OCI-LY7 (cell line): ENCODE measurements around the gene CEP68. TPM values are rescaled to one million over a fixed set of nuclear protein-coding genes. Genes with fewer than 3 reads are reported as not detected.
A peak's percentile ranks its signal among the peaks of the same experiment; 100 is the strongest.

Experiments
- BruUV-seq: library from RNA; stranded (reverse); fragments of 400-500 nt; replicated peaks from 2 replicates; lab custom pipeline; 2021; lab: Mats Ljungman, UMichigan
- CTCF ChIA-PET: fragments of 300-600 bp; sonication (Branson Sonifier 250); formaldehyde crosslinking; loops from one replicate; lab custom pipeline; 2022; ENCODE audit warnings: antibody characterized with exemption; ENCODE audit not compliant: unreplicated experiment; lab: Charles Lee
- POLR2A ChIA-PET: fragments of 300-600 bp; sonication (Branson Sonifier 250); formaldehyde crosslinking; loops from one replicate; lab custom pipeline; 2022; ENCODE audit warnings: antibody characterized with exemption; lab: Charles Lee
- DNase-seq: peaks from one replicate; pipeline ENCODE4 v3.0.0-alpha.2; 2015; ENCODE audit warnings: low spot score
- H2AFZ ChIP-seq: fragments of 200-600 bp; sonication (generic), shearing (Covaris generic); 2 replicates; pipeline ENCODE4 v1.6.1; 2014; ENCODE audit warnings: mild to moderate bottlenecking, antibody characterized with exemption, low read length, moderate library complexity
- H3K27ac ChIP-seq: fragments of 200-600 bp; sonication (generic); 2 replicates; pipeline ENCODE4 v1.5.1; 2014; ENCODE audit warnings: mixed run types, low read depth, mild to moderate bottlenecking, moderate library complexity, low read length, inconsistent platforms; ENCODE audit not compliant: poor library complexity, severe bottlenecking
- H3K36me3 ChIP-seq: fragments of 200-600 bp; sonication (generic); 2 replicates; pipeline ENCODE4 v1.6.1; 2014; ENCODE audit warnings: mild to moderate bottlenecking, antibody characterized with exemption, low read length, moderate library complexity, mixed read lengths; ENCODE audit not compliant: insufficient read depth
- H3K4me1 ChIP-seq: fragments of 200-600 bp; sonication (generic); 2 replicates; pipeline ENCODE4 v1.5.1; 2014; ENCODE audit warnings: mild to moderate bottlenecking, low read length; ENCODE audit not compliant: insufficient read depth, poor library complexity, severe bottlenecking
- H3K4me2 ChIP-seq: fragments of 200-600 bp; sonication (generic); 2 replicates; pipeline ENCODE4 v1.6.1; 2014; ENCODE audit warnings: mild to moderate bottlenecking, low read length
- H3K4me3 ChIP-seq: fragments of 200-600 bp; sonication (generic); 2 replicates; pipeline ENCODE4 v1.5.1; 2014; ENCODE audit warnings: mild to moderate bottlenecking, low read depth, low read length; ENCODE audit not compliant: poor library complexity, severe bottlenecking
- H3K79me2 ChIP-seq: fragments of 200-600 bp; sonication (generic); 2 replicates; pipeline ENCODE4 v1.6.1; 2016; ENCODE audit warnings: low read depth, mild to moderate bottlenecking, low read length, moderate library complexity, mixed read lengths; ENCODE audit not compliant: insufficient read depth
- H3K9me2 ChIP-seq: fragments of 200-600 bp; sonication (generic); 2 replicates; pipeline ENCODE4 v1.6.1; 2016; ENCODE audit warnings: mild to moderate bottlenecking, low read length, mixed read lengths; ENCODE audit not compliant: insufficient read depth
- H3K9me3 ChIP-seq: fragments of 200-600 bp; sonication (generic); 2 replicates; pipeline ENCODE4 v1.6.1; 2014; ENCODE audit warnings: mild to moderate bottlenecking, mixed run types, low read length, mixed read lengths
- H4K20me1 ChIP-seq: fragments of 200-600 bp; sonication (generic); 2 replicates; pipeline ENCODE4 v1.6.1; 2014; ENCODE audit warnings: mild to moderate bottlenecking, antibody characterized with exemption, low read length, moderate library complexity, mixed read lengths; ENCODE audit not compliant: insufficient read depth
- CTCF ChIP-seq: fragments of 200-600 bp; sonication (generic); conservative IDR thresholded peaks from 2 replicates; pipeline ENCODE4 v1.5.1; 2014; ENCODE audit warnings: mild to moderate bottlenecking, antibody characterized with exemption, low read length, moderate library complexity, mixed read lengths
- EZH2phosphoT487 ChIP-seq: fragments of 200-600 bp; sonication (generic); IDR thresholded peaks from 2 replicates; pipeline ENCODE4 v1.6.1; 2018; ENCODE audit warnings: low read depth, borderline replicate concordance, mild to moderate bottlenecking, mixed run types, antibody characterized with exemption, low read length, moderate library complexity, mixed read lengths
- intact Hi-C: fragments of 100-400 bp; cut with micrococcal nuclease; formaldehyde crosslinking; loops from one replicate; pipeline ENCODE4 v1.10.0; 2022; ENCODE audit not compliant: unreplicated experiment
- total RNA-seq, 2 experiments: library from RNA; depleted of rRNA in 1 of 2; stranded (reverse); fragments of >200 nt in 1 of 2; shearing (Covaris generic) in 1 of 2; gene quantifications; 2 replicates each; pipeline ENCODE4 v1.2.3, GENCODE V29; 2014 to 2022

Gene CEP68
- total RNA-seq, 2 experiments from 2014 or later, result 8.7 to 17.1 TPM

DNA sequence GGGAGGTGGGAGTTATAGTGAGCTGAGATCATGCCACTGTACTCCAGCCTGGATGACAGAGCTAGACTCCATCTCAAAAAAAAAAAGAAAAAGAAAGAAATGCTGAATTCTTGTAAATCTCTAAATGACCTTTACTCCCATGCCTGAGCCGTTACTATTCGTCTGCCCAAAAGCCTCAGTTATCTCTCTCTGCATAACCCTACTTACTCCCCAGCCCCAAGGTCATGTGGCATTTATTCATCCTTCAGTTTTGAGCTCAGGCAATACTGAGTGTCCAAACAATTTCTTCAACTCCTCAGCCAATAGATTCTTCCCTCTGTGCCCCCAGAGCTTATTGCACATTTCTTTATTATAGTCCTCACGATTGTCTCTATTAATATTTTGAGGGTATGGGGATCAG lies 44.9 kb downstream of the CEP68 start:
- BruUV-seq, result TSS peak; percentile 25
- Histone ChIP-seq H3K79me2 (peaks cover 27% of the 10 kb centered on the region; the same call in 1 of the 2 replicates), H3K9me2 (no peaks in the 10 kb centered on the region), H4K20me1 (no peaks in the 10 kb centered on the region; the same call in 1 of the 2 replicates), H3K4me3 (no peak overlapping the region), H3K4me1 (no peaks in the 10 kb centered on the region), H3K9me3 (no peaks in the 10 kb centered on the region), H2AFZ (no peak overlapping the region), H3K36me3 (peaks cover 83% of the 10 kb centered on the region), H3K4me2 (no peak overlapping the region), H3K27ac (no peak overlapping the region)
- no peak for DNase-seq
- no peak for TF ChIP-seq EZH2phosphoT487
- no peak for TF ChIP-seq CTCF
- CTCF ChIA-PET, result no interaction called here
- intact Hi-C loops, result no loop called here
- POLR2A ChIA-PET, result interaction anchor here (0.7 to 1.6 kb wide), 6 partner anchors 11 to 59 kb away, joined by 3 to 8 read pairs (median 4); no protein-coding TSS in a partner anchor

GRCh38 chr2:65103013-65103715 lies 46.9 kb downstream of the CEP68 start:
- CTCF ChIA-PET, result no interaction called here
- Histone ChIP-seq H3K9me2 (no peaks in the 10 kb centered on the region), H3K9me3 (no peaks in the 10 kb centered on the region), H2AFZ (no peak overlapping the region), H3K27ac (no peak overlapping the region), H3K4me1 (peaks cover 4% of the 10 kb centered on the region), H3K79me2 (peaks cover 48% of the 10 kb centered on the region), H3K36me3 (peaks cover 76% of the 10 kb centered on the region), H3K4me2 (no peak overlapping the region), H4K20me1 (peaks cover 4% of the 10 kb centered on the region; the same call in 1 of the 2 replicates), H3K4me3 (no peak overlapping the region)
- TF ChIP-seq EZH2phosphoT487 (no peak), CTCF (no peak)
- DNase-seq, result no peak
- POLR2A ChIA-PET, result interaction anchor here (0.5 to 1.1 kb wide), 4 partner anchors 9 to 124 kb away, joined by 3 to 5 read pairs (median 3); partner anchors contain the start of gene ACTR2
- BruUV-seq, result no TSS peak
- intact Hi-C loops, result no loop called here

DNA sequence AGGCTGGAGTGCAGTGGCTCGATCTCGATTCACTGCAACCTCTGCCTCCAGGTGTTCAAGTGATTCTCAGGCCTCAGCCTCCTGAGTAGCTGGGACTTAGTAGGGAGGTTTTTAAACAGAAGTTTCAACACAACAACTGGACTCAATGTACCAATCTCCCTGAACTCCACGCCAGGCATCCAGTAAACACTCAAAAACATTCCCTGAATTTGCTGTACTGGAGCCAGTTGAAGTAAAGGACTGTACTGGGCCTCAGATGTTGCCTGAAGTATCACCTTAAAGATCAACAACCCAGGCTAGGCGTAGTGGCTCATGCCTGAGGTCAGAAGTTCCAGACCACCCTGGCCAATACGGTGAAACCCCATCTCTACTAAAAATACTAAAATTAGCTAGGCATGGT lies 51.3 kb downstream of the CEP68 start:
- peaks cover 85% of the 10 kb centered on the region for H3K79me2 ChIP-seq
- POLR2A ChIA-PET, result interaction anchor here (0.6 to 1.3 kb wide), 3 partner anchors 11 to 264 kb away, joined by 4 to 7 read pairs (median 6); no protein-coding TSS in a partner anchor
- TF ChIP-seq EZH2phosphoT487 (no peak), CTCF (no peak)
- DNase-seq, result no peak
- BruUV-seq, result no TSS peak
- CTCF ChIA-PET, result no interaction called here
- H3K9me2 ChIP-seq, result no peaks in the 10 kb centered on the region
- H2AFZ ChIP-seq, result no peak overlapping the region
- intact Hi-C loops, result no loop called here
- no peak overlapping the region for H3K4me2 ChIP-seq
- H3K4me1 ChIP-seq, result peaks cover 17% of the 10 kb centered on the region
- no peak overlapping the region for H3K4me3 ChIP-seq
- H3K9me3 ChIP-seq, result no peaks in the 10 kb centered on the region
- peaks cover 4% of the 10 kb centered on the region; the same call in 1 of the 2 replicates for H4K20me1 ChIP-seq
- peaks cover 76% of the 10 kb centered on the region for H3K36me3 ChIP-seq
- no peak overlapping the region for H3K27ac ChIP-seq
